Ascending aorta (tissue), 2 donors: ENCODE measurements around the gene TSPEAR. TPM values are rescaled to one million over a fixed set of nuclear protein-coding genes. Genes with fewer than 3 reads are reported as not detected.

Source experiments
- DNase-seq, 2 donors: peaks; one replicate each; pipeline ENCODE4 v3.0.0-alpha.2; 2019; ENCODE audit warnings: low spot score in 2 of 2
- H3K27ac ChIP-seq, 2 donors: fragments of 200-600 bp; sonication (generic); one replicate each; pipeline ENCODE4 v1.5.1; 2016 to 2017; ENCODE audit warnings: mild to moderate bottlenecking in 1 of 2
- H3K27me3 ChIP-seq: fragments of 200-600 bp; sonication (generic); one replicate; pipeline ENCODE4 v1.5.1; 2017
- H3K36me3 ChIP-seq, 2 donors: fragments of 200-600 bp; sonication (generic); one replicate each; pipeline ENCODE4 v1.5.1; 2016
- H3K4me1 ChIP-seq, 2 donors: fragments of 200-600 bp; sonication (generic); one replicate each; pipeline ENCODE4 v1.5.1; 2016 to 2017; ENCODE audit warnings: mild to moderate bottlenecking in 1 of 2
- H3K4me3 ChIP-seq, 2 donors: fragments of 200-600 bp; sonication (generic); one replicate each; pipeline ENCODE4 v1.5.1; 2016 to 2017; ENCODE audit warnings: mild to moderate bottlenecking in 1 of 2
- H3K9me3 ChIP-seq, 2 donors: fragments of 200-600 bp; sonication (generic); one replicate each; pipeline ENCODE4 v1.5.1; 2016
- intact Hi-C: fragments of 100-400 bp; cut with DNase I; formaldehyde crosslinking; loops from one replicate; pipeline ENCODE4 v1.15.1; 2023
- total RNA-seq: library from RNA; depleted of rRNA; stranded (reverse); fragments of >200 nt; gene quantifications from one replicate; pipeline ENCODE4 v1.1.0, GENCODE V29; 2016
- TF ChIP-seq, protein P1 (sequence below), 3 experiments: fragments of 200-600 bp in 2 of 3; fragments of 450-650 bp in 1 of 3; sonication (generic) in 2 of 3; IDR thresholded peaks; one replicate each; pipeline ENCODE4 v1.5.1; 2016 to 2019; ENCODE audit warnings: antibody characterized with exemption in 3 of 3, mild to moderate bottlenecking in 1 of 3, moderate library complexity in 1 of 3

TSPEAR gene
- total RNA-seq, 1 donor from 2014 or later, result not detected

DNA sequence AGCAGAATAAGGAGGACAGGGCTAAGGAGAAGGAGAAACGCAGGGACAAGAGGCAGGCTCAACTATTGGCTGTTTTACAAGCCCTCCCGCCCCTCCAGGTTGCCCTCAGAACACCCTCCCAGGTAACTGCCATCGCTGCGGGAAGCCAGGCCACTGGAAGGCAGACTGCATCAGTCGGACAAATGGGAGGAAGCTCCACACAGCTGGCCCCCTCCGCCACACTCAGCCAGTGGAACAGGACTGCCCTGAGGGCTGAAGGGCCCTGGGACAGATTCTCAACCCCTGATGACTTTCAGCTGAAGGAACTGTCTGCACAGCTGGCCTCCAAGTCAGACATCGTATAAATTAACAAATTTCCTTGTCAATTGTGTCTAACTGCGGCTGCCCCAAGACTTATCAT is 234.2 kb downstream of the TSPEAR start:
- no peaks in the 10 kb centered on the region for H3K9me3 ChIP-seq
- no peak overlapping the region for H3K4me3 ChIP-seq
- TF ChIP-seq, protein P1, sequence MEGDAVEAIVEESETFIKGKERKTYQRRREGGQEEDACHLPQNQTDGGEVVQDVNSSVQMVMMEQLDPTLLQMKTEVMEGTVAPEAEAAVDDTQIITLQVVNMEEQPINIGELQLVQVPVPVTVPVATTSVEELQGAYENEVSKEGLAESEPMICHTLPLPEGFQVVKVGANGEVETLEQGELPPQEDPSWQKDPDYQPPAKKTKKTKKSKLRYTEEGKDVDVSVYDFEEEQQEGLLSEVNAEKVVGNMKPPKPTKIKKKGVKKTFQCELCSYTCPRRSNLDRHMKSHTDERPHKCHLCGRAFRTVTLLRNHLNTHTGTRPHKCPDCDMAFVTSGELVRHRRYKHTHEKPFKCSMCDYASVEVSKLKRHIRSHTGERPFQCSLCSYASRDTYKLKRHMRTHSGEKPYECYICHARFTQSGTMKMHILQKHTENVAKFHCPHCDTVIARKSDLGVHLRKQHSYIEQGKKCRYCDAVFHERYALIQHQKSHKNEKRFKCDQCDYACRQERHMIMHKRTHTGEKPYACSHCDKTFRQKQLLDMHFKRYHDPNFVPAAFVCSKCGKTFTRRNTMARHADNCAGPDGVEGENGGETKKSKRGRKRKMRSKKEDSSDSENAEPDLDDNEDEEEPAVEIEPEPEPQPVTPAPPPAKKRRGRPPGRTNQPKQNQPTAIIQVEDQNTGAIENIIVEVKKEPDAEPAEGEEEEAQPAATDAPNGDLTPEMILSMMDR (IDR thresholded peaks at IDR 0.05), result no peak
- no peak for DNase-seq
- H3K4me1 ChIP-seq, result no peaks in the 10 kb centered on the region
- no peaks in the 10 kb centered on the region for H3K36me3 ChIP-seq
- no peak overlapping the region for H3K27ac ChIP-seq
- H3K27me3 ChIP-seq, result no peaks in the 10 kb centered on the region
- intact Hi-C loops, result no loop called here

DNA sequence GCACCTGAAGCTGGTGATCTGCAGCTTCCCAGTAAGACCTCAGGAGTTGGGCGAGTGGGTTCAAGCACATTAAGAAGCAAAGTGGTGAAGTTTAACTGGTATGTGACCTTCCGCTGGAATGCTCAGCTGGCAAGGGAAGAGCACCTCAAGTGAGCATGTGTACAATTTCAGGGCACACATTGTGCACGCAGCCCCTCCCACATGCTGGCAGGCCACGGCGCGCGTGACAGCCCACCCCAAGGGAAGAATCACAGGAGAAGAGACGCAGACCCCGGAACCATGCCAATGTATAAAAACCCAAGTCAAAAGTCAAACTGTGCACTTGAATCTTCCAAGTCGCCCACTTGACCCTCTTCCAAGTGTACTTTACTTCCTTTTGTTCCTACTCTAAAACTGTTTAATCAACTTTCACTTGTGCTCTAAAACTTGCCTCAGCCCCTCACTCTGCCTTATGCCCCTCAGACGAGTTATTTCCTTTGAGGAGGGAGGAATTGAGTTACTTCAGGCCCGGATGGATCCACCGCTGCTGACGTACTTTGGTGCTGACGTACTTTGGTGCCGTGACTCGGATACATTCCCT is 236.0 kb downstream of the TSPEAR start:
- H3K36me3 ChIP-seq, result no peaks in the 10 kb centered on the region
- no peak overlapping the region for H3K27ac ChIP-seq
- no peak for DNase-seq
- H3K4me1 ChIP-seq, result no peaks in the 10 kb centered on the region
- H3K9me3 ChIP-seq, result no peaks in the 10 kb centered on the region
- no peak overlapping the region for H3K4me3 ChIP-seq
- intact Hi-C loops, result no loop called here
- TF ChIP-seq, protein P1 (IDR thresholded peaks at IDR 0.05), result no peak
- H3K27me3 ChIP-seq, result no peaks in the 10 kb centered on the region

DNA sequence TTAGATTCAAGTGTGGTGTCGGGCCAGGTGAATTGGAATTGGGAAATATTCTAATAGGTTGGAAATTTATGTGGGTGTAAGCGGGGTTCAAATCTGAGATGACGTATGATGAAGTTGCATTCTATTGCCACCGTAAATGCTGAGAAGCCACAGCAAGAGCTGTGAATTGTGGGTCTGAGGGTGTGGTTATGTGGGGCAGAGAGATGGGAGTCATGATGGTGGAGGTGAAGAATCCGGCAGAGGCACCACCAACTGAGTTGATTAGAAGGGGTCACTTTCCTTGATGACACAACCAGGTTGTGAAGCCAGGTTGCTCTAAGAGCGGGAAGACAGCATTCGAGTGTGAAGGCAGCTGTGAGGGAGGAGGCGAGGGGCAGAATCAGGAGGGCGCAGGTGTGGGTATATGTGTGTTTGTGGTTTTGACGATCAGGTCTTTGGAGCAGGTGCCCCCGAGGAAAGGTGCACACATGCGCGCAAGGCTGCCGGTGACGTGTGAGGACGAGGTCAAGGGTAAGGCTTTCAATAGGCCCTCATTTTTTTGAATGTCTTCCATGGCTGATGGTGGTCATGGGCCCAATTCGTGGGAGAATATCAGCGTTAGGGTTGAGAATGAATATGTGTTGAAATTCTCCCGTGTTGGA is 237.3 kb downstream of the TSPEAR start:
- intact Hi-C loops, result no loop called here
- DNase-seq, result no peak
- Histone ChIP-seq H3K27ac (no peak overlapping the region), H3K36me3 (no peaks in the 10 kb centered on the region), H3K4me3 (no peak overlapping the region), H3K27me3 (no peaks in the 10 kb centered on the region), H3K4me1 (no peaks in the 10 kb centered on the region), H3K9me3 (no peaks in the 10 kb centered on the region)
- TF ChIP-seq, protein P1 (IDR thresholded peaks at IDR 0.05), result no peak

DNA sequence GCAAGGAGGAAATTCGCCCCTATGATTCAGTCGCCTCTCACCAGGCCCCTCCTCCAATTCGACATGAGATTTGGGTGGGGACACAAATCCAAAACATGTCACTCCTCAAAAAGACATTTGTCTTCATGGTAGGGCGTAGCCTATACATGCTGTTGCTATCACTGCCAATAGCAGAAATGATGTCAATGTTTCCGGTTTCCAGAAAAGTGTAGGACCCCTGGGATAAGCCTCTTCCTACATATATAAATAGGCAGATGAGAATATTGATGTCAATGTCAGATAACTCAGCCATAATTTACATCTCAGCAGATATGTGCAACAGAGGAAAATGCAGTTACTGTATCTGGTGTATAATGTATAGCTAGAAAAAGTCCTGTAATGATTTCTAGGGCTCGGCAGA is 239.4 kb downstream of the TSPEAR start:
- no peak for DNase-seq
- H3K27ac ChIP-seq, result no peak overlapping the region
- TF ChIP-seq, protein P1 (IDR thresholded peaks at IDR 0.05), result no peak
- H3K4me1 ChIP-seq, result no peaks in the 10 kb centered on the region
- no peaks in the 10 kb centered on the region for H3K27me3 ChIP-seq
- H3K36me3 ChIP-seq, result no peaks in the 10 kb centered on the region
- no peaks in the 10 kb centered on the region for H3K9me3 ChIP-seq
- intact Hi-C loops, result no loop called here
- H3K4me3 ChIP-seq, result no peak overlapping the region

DNA sequence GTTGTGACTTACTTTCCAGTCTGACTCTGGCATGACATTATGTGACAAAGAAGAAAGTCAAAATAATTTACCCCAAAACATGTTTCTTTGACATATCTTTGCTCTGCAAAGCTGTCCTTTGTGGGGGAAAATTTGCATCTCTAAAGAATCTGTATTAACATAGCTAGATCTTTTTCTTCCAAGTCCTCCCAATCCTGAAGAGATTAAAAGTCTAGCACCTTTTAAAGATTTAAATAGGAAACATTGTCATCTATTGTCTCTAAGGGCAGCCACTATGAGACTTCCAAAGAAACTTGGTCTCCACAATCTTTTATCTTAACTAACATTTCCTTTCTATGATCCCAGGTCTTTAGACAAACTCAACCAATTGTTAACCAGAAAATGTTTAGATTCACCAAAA is 240.0 kb downstream of the TSPEAR start:
- no peaks in the 10 kb centered on the region for H3K36me3 ChIP-seq
- H3K9me3 ChIP-seq, result no peaks in the 10 kb centered on the region
- no peaks in the 10 kb centered on the region for H3K4me1 ChIP-seq
- no peak overlapping the region for H3K4me3 ChIP-seq
- TF ChIP-seq, protein P1 (IDR thresholded peaks at IDR 0.05), result no peak
- no peaks in the 10 kb centered on the region for H3K27me3 ChIP-seq
- no peak overlapping the region for H3K27ac ChIP-seq
- DNase-seq, result no peak
- intact Hi-C loops, result no loop called here
